ENCODE measurements around the gene FLNB.

FLNB gene

DNA sequence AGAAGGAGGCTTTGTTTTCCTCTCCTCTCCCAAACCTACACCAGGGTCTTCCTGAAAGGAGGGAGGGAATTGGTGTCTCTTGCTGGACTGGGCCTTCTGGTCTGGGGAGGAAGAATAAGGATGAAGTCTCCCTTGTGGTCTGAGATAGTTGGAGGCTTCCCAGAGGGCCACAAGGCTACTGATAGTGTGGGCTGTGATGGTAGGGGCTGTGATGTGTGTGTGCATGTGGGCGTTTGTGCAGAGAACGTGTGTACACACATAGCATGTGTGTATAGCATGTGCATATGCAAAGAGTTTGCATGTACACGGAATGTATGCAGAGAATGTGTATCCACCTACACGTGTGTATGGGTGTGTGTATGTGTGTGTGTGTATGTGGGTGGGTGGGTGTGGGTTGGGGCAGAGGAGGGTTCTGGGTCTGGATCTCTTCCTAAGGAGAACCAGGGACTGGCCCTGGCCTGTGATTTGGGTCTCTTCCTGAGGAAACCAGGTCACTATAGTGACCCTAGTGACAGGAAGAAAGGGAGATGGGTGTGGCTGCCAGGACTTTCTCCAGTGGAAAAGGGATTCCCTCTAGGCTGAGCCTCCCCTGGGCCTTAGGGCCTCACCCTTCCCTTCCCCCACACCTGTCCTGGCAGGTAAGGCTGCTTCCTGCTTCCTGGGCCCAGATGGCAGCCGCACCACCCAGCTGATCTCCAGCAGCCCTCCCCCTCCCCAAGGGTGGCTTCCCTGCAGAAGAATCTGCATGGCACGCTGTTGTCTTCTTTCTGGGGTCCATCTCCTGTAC lies 1.7 kb downstream of the FLNB start:
- H3K4me1 Mint-ChIP-seq, result peaks cover 15 to 26% of the 10 kb centered on the region in 2 donors
- peaks cover 0 to 3% of the 10 kb centered on the region in 2 donors for H3K36me3 Mint-ChIP-seq

DNA sequence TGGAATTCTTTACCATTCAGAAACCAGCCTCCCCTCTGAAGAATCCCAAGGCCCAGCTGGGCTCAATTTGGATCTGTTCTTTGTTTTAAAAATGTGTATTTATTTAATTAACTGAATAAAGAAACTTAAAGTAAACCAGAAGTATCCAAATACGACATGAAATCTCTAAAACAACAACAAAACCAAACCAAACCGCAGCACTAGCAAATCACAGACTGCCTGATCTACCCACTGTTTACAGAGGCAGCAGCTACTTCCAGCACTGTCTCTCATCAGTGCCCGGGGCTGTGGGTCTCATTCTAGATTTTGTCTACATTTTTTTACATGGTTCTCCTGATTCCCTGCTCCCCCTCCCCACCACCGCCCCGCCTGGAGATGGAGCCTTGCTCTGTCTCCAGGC lies 2.3 kb downstream of the FLNB start:
- H3K9me3 Mint-ChIP-seq, result no peaks in the 10 kb centered on the region
- no peak overlapping the region for H3K27ac Mint-ChIP-seq
- DNase-seq, result no peak
- H3K36me3 Mint-ChIP-seq, result peaks cover 0 to 3% of the 10 kb centered on the region in 2 donors
- no peak for ATAC-seq (replicated peaks)
- peaks cover 17 to 26% of the 10 kb centered on the region in 2 donors for H3K4me1 Mint-ChIP-seq
- peak overlapping the region in 1 of 2 donors; percentile 44 for H3K4me3 Mint-ChIP-seq
- no peaks in the 10 kb centered on the region for H3K27me3 Mint-ChIP-seq

More for the DNA sequence above, 1.7 kb downstream of the FLNB start:
- H3K4me3 Mint-ChIP-seq, result peak overlapping the region; percentile 86 to 87
- DNase-seq (no peak), ATAC-seq (replicated peaks) (no peak)
- H3K27me3 Mint-ChIP-seq, result no peaks in the 10 kb centered on the region
- H3K9me3 Mint-ChIP-seq, result no peaks in the 10 kb centered on the region
- no peak overlapping the region for H3K27ac Mint-ChIP-seq

DNA sequence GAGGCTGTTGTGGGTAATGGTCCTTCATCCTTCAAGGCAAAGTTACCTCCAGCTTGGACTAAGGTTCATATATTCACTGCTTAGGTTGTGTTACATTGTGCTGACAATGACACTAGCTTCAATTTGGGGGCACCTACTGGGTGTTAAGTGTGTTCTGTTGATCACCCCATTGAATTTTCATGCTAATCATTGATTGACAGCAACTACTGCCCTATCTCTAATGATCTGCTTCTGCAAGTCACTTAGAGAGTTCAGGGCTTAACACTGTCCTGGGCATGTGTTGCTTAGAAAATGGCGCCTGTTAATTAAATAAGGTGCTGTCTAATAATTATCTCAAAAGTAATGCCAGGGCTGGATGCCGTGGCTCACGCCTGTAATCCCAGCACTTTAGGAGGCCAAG lies 3.4 kb downstream of the FLNB start:
- ATAC-seq (replicated peaks) (no peak), DNase-seq (no peak)
- no peaks in the 10 kb centered on the region for H3K9me3 Mint-ChIP-seq
- H3K36me3 Mint-ChIP-seq, result peaks cover 0 to 3% of the 10 kb centered on the region in 2 donors
- no peak overlapping the region for H3K27ac Mint-ChIP-seq
- no peak overlapping the region for H3K4me3 Mint-ChIP-seq
- peaks cover 17 to 26% of the 10 kb centered on the region in 2 donors for H3K4me1 Mint-ChIP-seq
- no peaks in the 10 kb centered on the region for H3K27me3 Mint-ChIP-seq

DNA sequence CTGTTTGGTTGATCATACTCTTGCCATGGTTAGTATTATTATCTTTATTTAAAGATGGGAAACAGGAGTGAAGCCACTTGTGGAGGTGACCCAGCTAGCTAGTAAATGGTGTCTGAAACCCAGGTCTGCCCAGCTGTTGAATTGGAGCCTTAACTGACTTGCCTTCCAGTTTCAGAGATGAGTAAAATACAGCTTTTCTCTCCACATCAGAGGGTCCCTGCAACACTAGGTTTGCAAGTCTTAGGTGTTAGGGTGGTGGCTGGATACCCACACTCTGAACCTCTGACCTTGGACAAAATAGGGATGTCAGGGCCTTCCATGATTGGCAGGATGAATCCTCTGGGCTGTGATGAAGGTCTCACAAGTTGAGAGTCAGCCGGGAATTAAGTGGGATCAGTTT lies 4.1 kb downstream of the FLNB start:
- peaks cover 17 to 26% of the 10 kb centered on the region in 2 donors for H3K4me1 Mint-ChIP-seq
- no peaks in the 10 kb centered on the region for H3K9me3 Mint-ChIP-seq
- no peak overlapping the region for H3K27ac Mint-ChIP-seq
- DNase-seq (no peak), ATAC-seq (replicated peaks) (no peak)
- no peaks in the 10 kb centered on the region for H3K27me3 Mint-ChIP-seq
- peaks cover 0 to 3% of the 10 kb centered on the region in 2 donors for H3K36me3 Mint-ChIP-seq
- H3K4me3 Mint-ChIP-seq, result no peak overlapping the region

DNA sequence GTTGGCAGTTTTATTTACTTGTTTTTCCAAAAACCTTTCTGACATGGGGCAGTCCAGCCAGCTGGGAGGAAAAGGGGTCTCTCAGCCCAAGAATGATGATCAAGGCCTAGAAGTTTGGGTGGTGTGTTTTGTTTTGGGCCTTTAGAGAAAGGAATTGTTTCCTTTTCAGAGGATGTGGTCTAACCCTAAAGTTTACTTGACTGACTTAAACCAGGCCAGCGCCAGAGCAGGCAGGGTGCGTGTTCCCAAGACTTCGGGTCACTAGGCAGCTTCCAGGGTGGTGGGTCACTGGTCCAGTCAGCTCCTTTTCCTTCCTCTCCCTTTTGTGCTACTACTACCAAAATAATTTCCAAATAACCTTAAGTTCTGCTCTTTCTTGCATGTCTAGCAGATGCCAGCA lies 4.9 kb downstream of the FLNB start:
- ATAC-seq (replicated peaks) (no peak), DNase-seq (no peak)
- Mint-ChIP-seq H3K36me3 (peaks cover 0 to 3% of the 10 kb centered on the region in 2 donors), H3K9me3 (no peaks in the 10 kb centered on the region), H3K27ac (no peak overlapping the region), H3K4me1 (peaks cover 17 to 26% of the 10 kb centered on the region in 2 donors), H3K4me3 (no peak overlapping the region), H3K27me3 (no peaks in the 10 kb centered on the region)

DNA sequence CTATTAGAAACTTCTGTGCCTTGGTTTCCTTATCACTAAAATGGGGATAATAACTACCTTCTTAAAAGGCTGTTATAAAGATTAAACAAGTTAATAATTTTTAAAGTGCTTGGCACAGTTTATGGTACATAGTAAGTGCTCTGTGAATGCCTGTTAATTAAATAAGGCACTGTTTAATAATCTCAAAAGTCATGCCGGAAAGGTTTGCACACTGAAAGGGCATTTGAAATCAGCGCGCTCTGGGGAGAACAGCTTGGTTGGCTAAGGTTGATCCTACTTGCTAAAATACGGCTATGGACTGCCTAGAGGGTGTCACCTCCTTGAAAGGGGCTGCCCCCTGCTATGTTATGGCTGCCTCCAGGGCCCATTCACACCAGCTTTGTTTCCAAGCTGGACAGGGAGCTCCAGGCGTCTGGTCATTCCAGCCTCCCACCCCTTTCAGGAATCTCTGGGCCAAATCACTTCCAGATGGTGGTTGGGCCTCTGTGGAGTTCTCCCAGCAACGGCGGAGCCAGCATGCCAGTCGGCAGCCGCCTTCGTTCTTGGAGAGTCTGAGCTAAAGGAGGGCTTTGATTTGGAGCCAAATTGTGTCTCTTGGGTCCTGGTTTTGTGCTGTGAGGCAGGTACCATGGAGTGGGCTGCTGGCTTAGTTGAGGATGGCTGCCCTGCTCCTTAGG lies 5.9 kb downstream of the FLNB start:
- H3K36me3 Mint-ChIP-seq, result peaks cover 0 to 3% of the 10 kb centered on the region in 2 donors

DNA sequence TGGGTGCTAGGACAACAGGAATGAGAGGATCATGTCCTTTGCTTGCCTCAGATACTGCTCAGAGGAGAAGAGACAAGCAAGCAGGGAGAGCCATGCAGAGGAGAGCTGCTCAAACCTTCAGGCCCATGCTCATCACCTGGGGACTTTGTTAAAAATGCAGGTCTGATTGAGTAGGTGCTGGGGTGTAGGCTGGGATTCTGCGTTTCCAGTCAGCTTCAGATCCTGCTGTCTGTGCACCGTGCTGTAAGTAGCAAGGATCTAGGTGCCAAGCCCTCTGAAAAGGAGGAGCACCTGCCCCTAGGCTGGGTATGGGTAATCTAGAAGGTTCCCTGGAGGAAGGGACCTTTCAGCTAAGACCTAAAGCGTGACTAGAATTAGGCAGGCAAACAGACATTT lies 7.3 kb downstream of the FLNB start:
- Mint-ChIP-seq H3K9me3 (no peaks in the 10 kb centered on the region), H3K4me3 (no peak overlapping the region), H3K4me1 (peaks cover 12 to 25% of the 10 kb centered on the region in 2 donors), H3K27me3 (no peaks in the 10 kb centered on the region), H3K36me3 (peaks cover 0 to 3% of the 10 kb centered on the region in 2 donors), H3K27ac (no peak overlapping the region)
- DNase-seq, result no peak
- ATAC-seq (replicated peaks), result no peak

More for the DNA sequence above, 5.9 kb downstream of the FLNB start:
- ATAC-seq (replicated peaks), result no peak
- H3K4me3 Mint-ChIP-seq, result no peak overlapping the region
- no peaks in the 10 kb centered on the region for H3K9me3 Mint-ChIP-seq
- H3K27ac Mint-ChIP-seq, result no peak overlapping the region
- H3K4me1 Mint-ChIP-seq, result peaks cover 17 to 23% of the 10 kb centered on the region in 2 donors
- no peaks in the 10 kb centered on the region for H3K27me3 Mint-ChIP-seq
- DNase-seq, result no peak

DNA sequence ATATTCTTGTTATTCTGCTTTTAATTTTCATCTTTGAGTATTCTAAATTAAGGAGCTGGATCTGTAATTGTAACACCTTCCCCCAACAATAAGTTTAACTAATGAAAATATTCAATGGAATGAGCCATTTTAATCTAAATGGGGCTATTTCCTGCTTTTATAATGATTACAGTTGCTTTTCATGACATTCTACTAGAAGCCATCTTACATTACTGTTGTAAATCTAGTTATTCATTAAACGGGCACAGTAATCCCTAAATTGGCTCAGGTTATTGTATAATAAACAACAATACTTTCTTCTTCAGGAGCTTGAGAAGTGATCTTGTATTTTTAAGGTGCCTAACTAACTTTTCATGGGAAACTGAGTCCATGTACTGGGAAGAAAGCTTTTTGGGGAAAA lies 8.5 kb downstream of the FLNB start:
- H3K36me3 Mint-ChIP-seq, result no peaks in the 10 kb centered on the region
- no peak overlapping the region for H3K4me3 Mint-ChIP-seq
- H3K27me3 Mint-ChIP-seq, result no peaks in the 10 kb centered on the region
- ATAC-seq (replicated peaks), result no peak
- H3K4me1 Mint-ChIP-seq, result peaks cover 14 to 18% of the 10 kb centered on the region in 2 donors
- no peak for DNase-seq
- no peaks in the 10 kb centered on the region for H3K9me3 Mint-ChIP-seq
- no peak overlapping the region for H3K27ac Mint-ChIP-seq

DNA sequence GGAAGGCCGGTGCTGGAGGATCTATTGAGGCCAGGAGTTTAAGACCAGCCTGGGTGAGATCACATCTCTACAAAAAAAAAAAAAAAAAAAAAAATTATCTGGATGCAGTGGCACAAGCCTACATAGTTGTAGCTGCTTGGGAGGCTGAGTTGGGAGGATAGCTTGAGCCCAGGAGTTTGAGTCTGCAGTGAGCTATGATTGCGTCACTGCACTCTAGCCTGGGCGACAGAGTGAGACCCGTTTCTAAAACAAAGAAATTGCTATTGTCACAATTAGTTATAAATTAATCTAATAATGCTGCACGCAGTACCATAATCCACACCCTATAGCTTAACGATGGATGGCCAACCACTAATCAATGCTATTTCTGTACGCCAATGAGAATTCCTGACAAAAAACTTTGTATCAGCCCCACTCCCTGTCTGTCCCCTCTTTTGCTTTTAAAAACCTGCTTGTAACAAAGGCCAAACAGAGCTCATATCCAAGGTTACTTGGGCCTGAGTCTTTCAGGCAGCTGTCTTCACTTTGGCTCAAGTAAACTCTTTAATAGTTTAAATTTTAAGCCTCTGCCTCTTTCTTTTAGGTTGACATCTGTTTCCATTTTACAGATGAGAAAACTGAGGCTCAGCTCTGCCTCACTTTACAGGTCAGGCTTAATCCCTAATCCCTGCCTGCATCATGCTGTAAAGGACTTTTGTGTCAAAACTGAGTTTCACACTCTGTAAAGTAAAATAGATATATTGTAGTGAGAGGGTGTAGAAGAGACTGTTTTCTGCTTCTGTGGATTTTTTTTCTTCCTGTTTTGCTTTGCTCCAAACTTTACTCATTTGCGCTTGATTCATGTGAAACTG lies 10.9 kb downstream of the FLNB start:
- H3K4me1 Mint-ChIP-seq, result peaks cover 14% of the 10 kb centered on the region in 2 donors
- DNase-seq, result no peak
- H3K36me3 Mint-ChIP-seq, result no peaks in the 10 kb centered on the region
- H3K9me3 Mint-ChIP-seq, result no peaks in the 10 kb centered on the region
- ATAC-seq (replicated peaks), result no peak
- no peaks in the 10 kb centered on the region for H3K27me3 Mint-ChIP-seq
- no peak overlapping the region for H3K4me3 Mint-ChIP-seq
- peak overlapping the region; percentile 71 for H3K27ac Mint-ChIP-seq

DNA sequence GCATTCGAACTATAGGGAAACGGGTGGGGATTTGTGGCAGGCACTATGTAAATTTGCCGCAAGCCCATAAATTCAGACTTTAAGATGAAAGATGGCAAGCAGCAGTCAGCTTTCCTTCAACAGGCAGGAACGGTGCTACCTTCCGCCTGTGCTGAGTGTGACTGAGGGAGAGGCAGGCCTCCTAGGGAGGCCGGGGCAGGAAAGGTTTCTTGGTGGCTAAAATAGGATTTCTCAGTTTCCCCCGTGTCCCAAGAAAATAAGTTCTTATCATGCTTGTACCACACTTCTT lies 12.5 kb downstream of the FLNB start:
- Mint-ChIP-seq H3K36me3 (no peaks in the 10 kb centered on the region), H3K9me3 (no peaks in the 10 kb centered on the region), H3K4me1 (peaks cover 12 to 14% of the 10 kb centered on the region in 2 donors), H3K4me3 (no peak overlapping the region), H3K27ac (no peak overlapping the region), H3K27me3 (no peaks in the 10 kb centered on the region)
- DNase-seq (no peak), ATAC-seq (replicated peaks) (no peak)

DNA sequence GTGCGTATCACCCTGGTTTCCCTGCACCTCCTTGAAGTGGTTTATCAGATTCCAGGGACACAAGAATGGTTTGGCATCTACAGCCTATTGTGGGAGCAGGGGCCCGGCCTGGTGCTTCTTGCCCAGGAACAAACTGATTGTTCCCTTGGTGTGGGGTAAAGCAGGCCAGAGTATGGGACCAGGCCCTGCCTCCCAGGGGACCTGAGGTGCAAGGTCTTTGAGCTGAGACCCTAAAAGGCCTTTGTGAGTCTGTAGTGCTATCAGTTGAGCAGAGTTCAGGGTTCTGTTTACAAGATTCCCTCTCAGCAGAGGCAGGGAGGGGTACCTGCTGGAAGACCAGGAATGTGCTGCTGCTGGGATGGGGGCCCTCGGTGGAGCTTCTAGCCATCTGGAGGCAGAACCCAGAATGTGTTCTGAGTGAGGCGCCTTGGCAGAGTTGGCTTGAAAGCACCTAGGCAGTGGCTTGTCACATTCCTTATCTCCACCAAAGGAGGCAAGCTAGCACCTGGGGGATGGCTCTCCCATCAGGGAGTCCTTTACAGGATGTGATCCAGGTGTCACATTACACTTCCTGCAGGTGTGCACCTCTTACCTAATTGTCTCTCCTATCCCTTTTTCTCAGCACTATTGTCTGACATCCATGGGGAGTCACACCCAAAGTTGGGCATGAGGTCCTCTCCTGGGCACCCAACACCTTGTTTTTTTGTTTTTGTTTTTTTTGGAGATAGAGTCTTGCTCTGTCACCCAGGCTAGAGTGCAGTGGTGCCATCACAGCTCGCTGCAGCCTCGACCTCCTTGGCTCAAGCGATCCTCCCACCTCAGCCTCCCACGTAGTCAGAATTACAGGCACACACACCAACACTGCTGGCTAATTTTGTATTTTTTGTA lies 13.1 kb downstream of the FLNB start:
- H3K27me3 Mint-ChIP-seq, result no peaks in the 10 kb centered on the region
- no peaks in the 10 kb centered on the region for H3K36me3 Mint-ChIP-seq
- no peaks in the 10 kb centered on the region for H3K9me3 Mint-ChIP-seq
- no peak overlapping the region for H3K4me3 Mint-ChIP-seq
- no peak for DNase-seq
- ATAC-seq (replicated peaks), result no peak
- H3K27ac Mint-ChIP-seq, result no peak overlapping the region
- peaks cover 12 to 14% of the 10 kb centered on the region in 2 donors for H3K4me1 Mint-ChIP-seq

DNA sequence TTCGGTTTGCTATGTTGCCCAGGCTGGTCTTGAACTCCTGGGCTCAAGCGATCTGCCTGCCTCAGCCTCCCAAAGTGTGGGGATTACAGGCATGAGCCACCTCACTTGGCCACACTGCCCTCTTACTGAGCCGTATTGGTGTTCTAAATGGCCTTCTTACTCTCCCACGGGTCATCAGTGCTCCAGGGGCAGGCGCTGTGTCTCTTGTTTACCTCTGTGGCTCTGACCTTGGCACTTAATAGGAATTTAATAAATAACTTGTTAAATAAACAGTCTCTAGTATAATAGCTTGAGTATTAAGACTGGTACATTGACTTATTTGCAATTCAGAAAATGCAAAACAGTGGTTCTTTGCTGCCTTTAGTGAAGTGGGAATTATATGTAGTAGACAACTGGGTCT lies 13.7 kb downstream of the FLNB start:
- no peak for DNase-seq
- Mint-ChIP-seq H3K27me3 (no peaks in the 10 kb centered on the region), H3K36me3 (no peaks in the 10 kb centered on the region), H3K4me3 (no peak overlapping the region), H3K4me1 (peaks cover 12 to 14% of the 10 kb centered on the region in 2 donors), H3K27ac (peak overlapping the region; percentile 17), H3K9me3 (no peaks in the 10 kb centered on the region)
- ATAC-seq (replicated peaks), result no peak

DNA sequence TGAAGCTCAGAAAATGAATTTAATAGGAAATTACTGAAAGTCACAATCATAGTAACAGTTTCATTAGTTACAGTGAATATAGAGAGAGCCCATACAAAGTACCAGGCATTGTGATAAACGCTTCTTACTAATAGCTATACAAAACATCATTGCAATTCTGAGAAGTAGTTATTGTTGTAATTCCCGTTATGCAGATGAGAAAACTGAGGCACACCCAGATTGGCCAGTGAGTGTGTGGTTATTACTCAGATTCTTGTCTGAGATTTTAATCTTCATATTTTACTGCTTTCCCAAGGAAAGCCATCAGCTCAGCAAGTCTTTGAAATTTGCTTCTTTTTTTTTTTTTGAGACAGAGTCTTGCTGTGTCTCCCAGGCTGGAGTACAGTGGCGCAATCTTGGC lies 14.3 kb downstream of the FLNB start:
- Mint-ChIP-seq H3K4me1 (peaks cover 12 to 16% of the 10 kb centered on the region in 2 donors), H3K9me3 (no peaks in the 10 kb centered on the region), H3K4me3 (no peak overlapping the region), H3K27me3 (no peaks in the 10 kb centered on the region), H3K36me3 (no peaks in the 10 kb centered on the region), H3K27ac (no peak overlapping the region)
- DNase-seq, result no peak
- no peak for ATAC-seq (replicated peaks)

DNA sequence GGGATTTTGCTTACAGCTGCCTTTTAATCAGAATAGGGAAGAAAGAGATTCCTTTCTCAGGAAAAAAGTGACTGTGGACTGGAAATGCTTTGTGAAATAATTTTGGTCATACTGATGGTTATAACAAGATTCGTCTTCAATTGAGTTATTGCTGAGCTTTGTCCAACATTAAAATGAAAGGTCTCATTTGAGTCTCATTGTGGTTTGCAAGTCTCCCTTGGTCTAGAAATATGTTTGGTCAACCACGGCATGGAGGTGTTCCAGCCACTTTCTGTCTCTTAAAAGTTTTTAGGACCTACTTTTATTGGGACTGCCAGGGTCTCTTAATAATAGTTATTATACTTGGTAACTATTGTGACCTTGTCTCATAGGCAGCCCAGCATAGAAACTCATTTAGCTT lies 15.3 kb downstream of the FLNB start:
- Mint-ChIP-seq H3K36me3 (no peaks in the 10 kb centered on the region), H3K4me3 (no peak overlapping the region), H3K27ac (no peak overlapping the region), H3K9me3 (no peaks in the 10 kb centered on the region), H3K27me3 (no peaks in the 10 kb centered on the region), H3K4me1 (peaks cover 17 to 22% of the 10 kb centered on the region in 2 donors)
- no peak for ATAC-seq (replicated peaks)
- no peak for DNase-seq
